H1 (cell line): ENCODE results near the gene LHPP. TPM values are rescaled to one million over a fixed set of nuclear protein-coding genes. Genes with fewer than 3 reads are reported as not detected.
A peak's percentile ranks its signal among the peaks of the same experiment; 100 is the strongest.

ENCODE experiments used
- CTCF ChIA-PET: fragments of 300-600 bp; sonication (Branson Sonifier 250); formaldehyde crosslinking; loops from one replicate; lab custom pipeline; 2021; ENCODE audit not compliant: partially characterized antibody; lab: Charles Lee
- POLR2A ChIA-PET: fragments of 300-600 bp; sonication (Branson Sonifier 250); formaldehyde crosslinking; loops from one replicate; lab custom pipeline; 2021; ENCODE audit warnings: inconsistent platforms; ENCODE audit not compliant: partially characterized antibody; lab: Charles Lee
- DNase-seq, 2 experiments: peaks; one replicate each; pipeline versions ENCODE4 v3.0.0 to v3.0.0-alpha.2; 2010 to 2022; ENCODE audit warnings: low spot score in 2 of 2, low read depth in 1 of 2, mixed read lengths in 1 of 2
- FAIRE-seq: peaks from 2 replicates; lab custom pipeline; 2011; peaks lifted over from hg19 to GRCh38; lab: Jason Lieb, UNC
- H2AFZ ChIP-seq: 2 replicates; pipeline ENCODE4 v1.8.1; 2012; ENCODE audit warnings: low read length, inconsistent platforms
- H2AK5ac ChIP-seq: 2 replicates; pipeline ENCODE4 v1.6.1; 2013; ENCODE audit warnings: low read depth, low read length
- H2BK120ac ChIP-seq: replicated peaks from 2 replicates; pipeline ENCODE3; 2013; ENCODE audit warnings: low read depth, low read length, inconsistent platforms
- H2BK12ac ChIP-seq: 2 replicates; pipeline ENCODE4 v1.6.1; 2013; ENCODE audit warnings: low read depth, low read length
- H2BK15ac ChIP-seq: 2 replicates; pipeline ENCODE4 v1.6.1; 2013; ENCODE audit warnings: low read length
- H2BK20ac ChIP-seq: 2 replicates; pipeline ENCODE4 v1.6.1; 2013; ENCODE audit warnings: low read length
- H2BK5ac ChIP-seq: 2 replicates; pipeline ENCODE4 v1.6.1; 2013; ENCODE audit warnings: low read depth, low read length
- H3K14ac ChIP-seq: 2 replicates; pipeline ENCODE4 v1.6.1; 2013; ENCODE audit warnings: inconsistent platforms; ENCODE audit not compliant: insufficient read length
- H3K18ac ChIP-seq: 2 replicates; pipeline ENCODE4 v1.6.1; 2013; ENCODE audit warnings: low read length; ENCODE audit errors: extremely low read depth
- H3K23ac ChIP-seq: 2 replicates; pipeline ENCODE4 v1.6.1; 2013; ENCODE audit warnings: inconsistent platforms; ENCODE audit not compliant: insufficient read length
- H3K23me2 ChIP-seq: 2 replicates; pipeline ENCODE4 v1.6.1; 2013; ENCODE audit warnings: low read depth, low read length
- H3K27ac ChIP-seq: 2 replicates; pipeline ENCODE4 v1.6.1; 2011; ENCODE audit warnings: low read depth, low read length, inconsistent platforms
- H3K27me3 ChIP-seq, 4 experiments: replicated peaks in 1 of 4; 1 replicate in 1 of 4; 2 replicates in 3 of 4; pipeline versions ENCODE4 v1.6.1 to v1.8.1; 2011 to 2013; ENCODE audit warnings: low read length in 3 of 4, mild to moderate bottlenecking in 3 of 4, inconsistent platforms in 2 of 4, mixed read lengths in 2 of 4, moderate library complexity in 1 of 4; ENCODE audit not compliant: control insufficient read depth in 3 of 4, insufficient read depth in 3 of 4; ENCODE audit errors: extremely low read depth in 1 of 4
- H3K36me3 ChIP-seq, 4 experiments: 2 replicates each; pipeline versions ENCODE4 v1.6.1 to v1.8.1; 2011 to 2013; ENCODE audit warnings: mild to moderate bottlenecking in 4 of 4, low read length in 3 of 4, moderate library complexity in 2 of 4, control low read depth in 1 of 4, inconsistent platforms in 1 of 4; ENCODE audit not compliant: insufficient read depth in 4 of 4, control insufficient read depth in 2 of 4
- H3K4ac ChIP-seq: replicated peaks from 2 replicates; pipeline ENCODE3; 2013; ENCODE audit warnings: low read length, low read depth, mixed read lengths, inconsistent platforms; ENCODE audit not compliant: insufficient read length
- H3K4me1 ChIP-seq, 4 experiments: replicated peaks in 1 of 4; 1 replicate in 1 of 4; 2 replicates in 3 of 4; pipeline versions ENCODE4 v1.6.1 to v1.8.1; 2011 to 2013; ENCODE audit warnings: low read length in 3 of 4, inconsistent platforms in 2 of 4, mixed read lengths in 1 of 4; ENCODE audit not compliant: insufficient read depth in 4 of 4, control insufficient read depth in 3 of 4
- H3K4me2 ChIP-seq, 2 experiments: 2 replicates each; pipeline versions ENCODE4 v1.6.1 to v1.8.1; 2011 to 2013; ENCODE audit warnings: low read depth in 2 of 2, low read length in 2 of 2, control low read depth in 1 of 2, inconsistent platforms in 1 of 2, mild to moderate bottlenecking in 1 of 2; ENCODE audit not compliant: insufficient read depth in 1 of 2
- H3K4me3 ChIP-seq, 4 experiments: fragments of 200-600, 300-600 bp in 1 of 4; sonication (generic), shearing (Covaris generic), sonication (Bioruptor Twin) in 1 of 4; 2 replicates each; pipeline versions ENCODE4 v1.5.1 to v1.8.1; 2011 to 2016; ENCODE audit warnings: low read length in 4 of 4, low read depth in 3 of 4, control low read depth in 2 of 4, inconsistent platforms in 2 of 4, mild to moderate bottlenecking in 2 of 4, mixed read lengths in 1 of 4, moderate library complexity in 1 of 4; ENCODE audit not compliant: insufficient read depth in 2 of 4; ENCODE audit errors: extremely low read depth in 1 of 4
- H3K56ac ChIP-seq: replicated peaks from 2 replicates; pipeline ENCODE3; 2013; ENCODE audit warnings: low read depth, mild to moderate bottlenecking, mixed read lengths, low read length, inconsistent platforms; ENCODE audit not compliant: insufficient read length
- H3K79me1 ChIP-seq: 2 replicates; pipeline ENCODE4 v1.6.1; 2013; ENCODE audit warnings: low read depth, low read length, control low read depth
- H3K79me2 ChIP-seq, 2 experiments: 2 replicates each; pipeline versions ENCODE4 v1.6.1 to v1.8.1; 2012 to 2013; ENCODE audit warnings: low read length in 2 of 2, mild to moderate bottlenecking in 2 of 2, inconsistent platforms in 1 of 2; ENCODE audit not compliant: insufficient read depth in 2 of 2, control insufficient read depth in 1 of 2
- H3K9ac ChIP-seq, 4 experiments: replicated peaks in 1 of 4; 1 replicate in 1 of 4; 2 replicates in 3 of 4; pipeline versions ENCODE4 v1.6.1 to v1.8.1; 2011 to 2013; ENCODE audit warnings: low read depth in 3 of 4, low read length in 3 of 4, control low read depth in 2 of 4, mild to moderate bottlenecking in 2 of 4, moderate library complexity in 2 of 4, inconsistent platforms in 1 of 4; ENCODE audit errors: extremely low read depth in 1 of 4
- H3K9me3 ChIP-seq, 2 experiments: 2 replicates each; pipeline versions ENCODE4 v1.6.1 to v1.8.1; 2012 to 2013; ENCODE audit warnings: mild to moderate bottlenecking in 2 of 2, moderate library complexity in 2 of 2, control low read depth in 1 of 2, inconsistent platforms in 1 of 2, low read depth in 1 of 2, low read length in 1 of 2, mixed read lengths in 1 of 2; ENCODE audit not compliant: insufficient read depth in 2 of 2
- H4K20me1 ChIP-seq, 2 experiments: replicated peaks in 1 of 2; 2 replicates each; pipeline versions ENCODE3 to v1.8.1; 2011 to 2013; ENCODE audit warnings: inconsistent platforms in 2 of 2, low read length in 2 of 2, mild to moderate bottlenecking in 1 of 2; ENCODE audit not compliant: insufficient read depth in 2 of 2, control insufficient read depth in 1 of 2
- H4K5ac ChIP-seq: 2 replicates; pipeline ENCODE4 v1.6.1; 2013; ENCODE audit warnings: low read length, low read depth, mixed read lengths, inconsistent platforms; ENCODE audit not compliant: insufficient read length
- H4K8ac ChIP-seq: 2 replicates; pipeline ENCODE4 v1.8.0; 2013; ENCODE audit warnings: mild to moderate bottlenecking, moderate library complexity, low read length, inconsistent platforms; ENCODE audit not compliant: insufficient read depth; ENCODE audit errors: extremely low read depth
- H4K91ac ChIP-seq: replicated peaks from 2 replicates; pipeline ENCODE3; 2013; ENCODE audit warnings: low read length, mixed read lengths, inconsistent platforms; ENCODE audit not compliant: insufficient read length
- BCL11A ChIP-seq, 2 experiments: IDR thresholded peaks; one replicate each; pipeline ENCODE4 v1.6.1; 2011; ENCODE audit warnings: low read depth in 2 of 2, low read length in 2 of 2, mild to moderate bottlenecking in 2 of 2
- CBX5 ChIP-seq: fragments of 300-800, 300-1000 bp; sonication (generic); IDR thresholded peaks from 2 replicates; pipeline ENCODE4 v1.7.1; 2016; ENCODE audit warnings: antibody characterized with exemption, low read length, low read depth
- CHD2 ChIP-seq: IDR thresholded peaks from 2 replicates; pipeline ENCODE4 v1.6.1; 2012; ENCODE audit warnings: low read length, improper control_type of control experiment
- RAD21 ChIP-seq, 2 experiments: IDR thresholded peaks in 1 of 2; conservative IDR thresholded peaks in 1 of 2; 2 replicates each; pipeline ENCODE4 v1.6.1; 2011; ENCODE audit warnings: low read depth in 2 of 2, low read length in 2 of 2, improper control_type of control experiment in 1 of 2, inconsistent platforms in 1 of 2, mild to moderate bottlenecking in 1 of 2, moderate library complexity in 1 of 2
- RNF2 ChIP-seq: fragments of 200-900, 300-1000 bp; sonication (generic); IDR thresholded peaks from 2 replicates; pipeline ENCODE4 v1.7.1; 2016; ENCODE audit warnings: borderline replicate concordance, low read depth, mild to moderate bottlenecking, antibody characterized with exemption, low read length; ENCODE audit not compliant: poor library complexity, severe bottlenecking; ENCODE audit errors: missing control alignments
- SAP30 ChIP-seq: fragments of 300-600 bp; sonication (generic); IDR thresholded peaks from 2 replicates; pipeline ENCODE4 v1.7.1; 2012; ENCODE audit warnings: low read length, moderate library complexity, mild to moderate bottlenecking, inconsistent platforms; ENCODE audit not compliant: insufficient read depth, insufficient replicate concordance
- SP4 ChIP-seq: IDR thresholded peaks from 2 replicates; pipeline ENCODE4 v1.6.1; 2012; ENCODE audit warnings: low read length, inconsistent platforms
- TAF1 ChIP-seq: IDR thresholded peaks from 2 replicates; pipeline ENCODE4 v1.6.1; 2011; ENCODE audit warnings: mild to moderate bottlenecking, low read depth, low read length
- TCF12 ChIP-seq: IDR thresholded peaks from 2 replicates; pipeline ENCODE4 v1.6.1; 2011; ENCODE audit warnings: low read depth, mild to moderate bottlenecking, low read length
- YY1 ChIP-seq: IDR thresholded peaks from 2 replicates; pipeline ENCODE4 v1.6.1; 2011; ENCODE audit warnings: low read depth, mild to moderate bottlenecking, low read length
- WGBS, 2 experiments: shearing (Covaris generic) in 1 of 2; methylation state at CpG; one replicate each; pipeline versions ENCODE4 v1.1.6 to v1.1.7; 2013 to 2015; ENCODE audit warnings: low lambda C conversion rate in 2 of 2, mixed read lengths in 2 of 2, inconsistent platforms in 1 of 2, low coverage in 1 of 2, missing lambda C conversion rate in 1 of 2; ENCODE audit not compliant: insufficient replicate concordance in 2 of 2, insufficient coverage in 1 of 2, insufficient read length in 1 of 2; ENCODE audit errors: extremely low coverage in 1 of 2, missing lambda C conversion rate in 1 of 2; 5-methylcytosine and 5-hydroxymethylcytosine counted together
- polyA plus RNA-seq, 7 experiments: library from polyadenylated mRNA; depleted of rRNA in 3 of 7; stranded (reverse) in 5 of 7; unstranded in 2 of 7; fragments of >200 nt in 5 of 7; fragments of 200-250 nt in 2 of 7; gene quantifications; 1 replicate in 5 of 7; 2 replicates in 1 of 7; 4 replicates in 1 of 7; pipeline versions ENCODE4 v1.2.1 to v1.2.3, GENCODE V29; 2011 to 2013; ENCODE audit warnings: missing spikeins in 2 of 7, mixed read lengths in 2 of 7
- total RNA-seq: library from RNA; stranded (reverse); fragmentation: NEBNext Ultra II Directional; extraction: Animal tissue kit (Norgen Biotek cat#: 25700); gene quantifications from 2 replicates; pipeline ENCODE4 v1.2.1, GENCODE V29; 2021

LHPP gene
- total and polyA plus RNA-seq, 2 of the 8 experiments (the other 6 are each of a cell fraction or from before 2014, with no cell fraction given): 26.0 to 45.0 TPM

DNA sequence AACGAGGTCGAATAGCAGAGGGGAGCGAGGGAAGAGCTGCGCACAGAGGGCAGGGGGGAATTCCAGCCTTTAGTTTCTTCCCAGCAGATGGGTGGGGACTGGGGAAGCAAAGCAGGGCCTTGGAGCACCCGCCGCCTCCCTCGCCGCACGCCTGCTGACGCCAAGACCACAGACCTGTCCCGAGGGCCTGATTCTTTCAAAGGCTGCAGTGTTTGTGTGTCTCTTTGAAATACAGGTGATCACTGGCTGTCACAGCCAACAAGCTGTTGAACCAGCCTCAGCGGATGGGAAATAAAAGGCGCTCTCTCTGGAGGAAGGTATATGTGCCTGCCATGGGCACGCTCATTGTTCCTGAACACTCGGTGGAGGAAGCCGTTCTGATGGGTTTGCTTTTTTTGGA, 163.3 kb downstream of the LHPP start:
- Histone ChIP-seq H3K4ac (no peak overlapping the region), H3K36me3 (no peaks in the 10 kb centered on the region), H2BK120ac (no peak overlapping the region), H2BK15ac (no peak overlapping the region), H3K27ac (no peak overlapping the region), H4K91ac (no peak overlapping the region), H3K4me1 (peaks cover 6 to 21% (median 12%) of the 10 kb centered on the region in 4 experiments), H4K20me1 (peaks cover 2 to 15% of the 10 kb centered on the region in 2 experiments), H3K23me2 (no peaks in the 10 kb centered on the region), H2BK12ac (0 out of 2 replicates have a peak overlapping the region, but pooled peaks have one; percentile 68), H3K9me3 (no peaks in the 10 kb centered on the region), H3K79me2 (no peaks in the 10 kb centered on the region), H3K14ac (no peak overlapping the region), H3K23ac (no peak overlapping the region), H3K79me1 (peaks cover 4% of the 10 kb centered on the region; the same call in 1 of the 2 replicates), H3K18ac (no peak overlapping the region; the same call in 1 of the 2 replicates), H3K4me3 (no peak overlapping the region), H3K4me2 (no peak overlapping the region), H3K27me3 (no peaks in the 10 kb centered on the region; a peak in 1 of 7 replicates), H4K8ac (no peak overlapping the region; the same call in 1 of the 2 replicates), H4K5ac (no peak overlapping the region), H2AK5ac (no peak overlapping the region), H2AFZ (no peak overlapping the region), H3K9ac (no peak overlapping the region), H3K56ac (no peak overlapping the region), H2BK20ac (no peak overlapping the region), H2BK5ac (no peak overlapping the region; the same call in 1 of the 2 replicates)
- POLR2A ChIA-PET: no interaction called here
- TF ChIP-seq SP4 (no peak), CBX5 (no peak), SAP30 (no peak), YY1 (no peak), BCL11A (IDR thresholded peaks at IDR 0.05; ENCODE audit: low read depth in 2 of 2, low read length in 2 of 2) (no peak), RAD21 (IDR thresholded peaks at IDR 0.05 in 1 of 2, conservative IDR thresholded peaks at IDR 0.05 in 1 of 2; ENCODE audit: low read depth in 2 of 2, low read length in 2 of 2) (no peak), TCF12 (no peak), TAF1 (no peak), RNF2 (no peak), CHD2 (no peak)
- CTCF ChIA-PET: interaction anchor here (0.6 to 2.3 kb wide), 12 partner anchors 10 to 121 kb away, joined by 3 to 8 read pairs (median 3); no protein-coding TSS in a partner anchor
- FAIRE-seq (no peak), DNase-seq (no peak)
- 93% methylated on average over 16 of the region's 16 CpGs; no CpG with 5 or more reads in 1 of the 2 experiments for WGBS, 2 experiments
